HG02763 (cell line): ENCODE data around the gene CYP39A1.
"Not testable (repeated sequence)": the region's sequence is repeated elsewhere in the genome, so short reads cannot be mapped to it uniquely, and the experiment has no call there.

ENCODE experiments used
- ATAC-seq: cut with Tn5 transposase; IDR thresholded peaks from one replicate; pipeline ENCODE4 v1.9.1; 2021; ENCODE audit warnings: mild to moderate bottlenecking, moderate library complexity; ENCODE audit not compliant: unreplicated experiment

CYP39A1 gene

DNA sequence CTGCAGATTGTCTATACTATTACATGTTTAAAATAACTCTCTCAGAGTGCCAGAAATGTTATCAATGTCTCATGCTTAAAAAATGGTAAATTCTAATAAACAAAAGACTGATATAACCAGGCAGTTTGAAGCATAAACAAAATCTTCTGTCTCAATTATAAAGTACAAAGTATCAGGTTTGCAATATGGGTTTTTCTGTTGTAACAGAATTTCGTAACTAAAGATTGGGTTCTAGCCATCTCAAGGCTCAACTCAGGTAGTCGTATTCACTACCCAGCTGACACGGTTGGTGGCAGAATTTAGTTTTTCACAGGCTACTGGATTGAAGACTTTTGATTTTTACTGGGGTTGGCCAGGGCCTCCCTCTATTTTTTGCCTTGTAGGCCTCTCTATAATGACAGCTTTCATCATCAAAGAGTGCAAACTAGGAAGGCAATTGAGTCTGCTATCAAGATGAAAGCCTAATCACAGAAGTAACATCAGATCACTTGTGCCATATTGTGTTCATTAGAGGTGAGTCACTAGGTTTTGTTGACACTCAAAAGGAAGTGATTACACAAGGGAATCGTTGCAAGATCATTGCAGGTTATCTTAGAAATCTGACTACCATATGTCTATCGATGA lies 3.6 kb downstream of the CYP39A1 start:
- ATAC-seq, result no peak

DNA sequence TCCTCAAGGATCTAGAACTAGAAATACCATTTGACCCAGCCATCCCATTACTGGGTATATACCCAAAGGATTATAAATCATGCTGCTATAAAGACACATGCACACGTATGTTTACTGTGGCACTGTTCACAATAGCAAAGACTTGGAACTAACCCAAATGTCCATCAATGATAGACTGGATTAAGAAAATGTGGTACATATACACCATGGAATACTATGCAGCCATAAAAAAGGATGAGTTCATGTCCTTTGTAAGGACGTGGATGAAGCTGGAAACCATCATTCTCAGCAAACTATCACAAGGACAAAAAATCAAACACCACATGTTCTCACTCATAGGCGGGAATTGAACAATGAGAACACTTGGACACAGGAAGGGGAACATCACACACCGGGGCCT lies 4.5 kb downstream of the CYP39A1 start:
- not testable (repeated sequence) for ATAC-seq

DNA sequence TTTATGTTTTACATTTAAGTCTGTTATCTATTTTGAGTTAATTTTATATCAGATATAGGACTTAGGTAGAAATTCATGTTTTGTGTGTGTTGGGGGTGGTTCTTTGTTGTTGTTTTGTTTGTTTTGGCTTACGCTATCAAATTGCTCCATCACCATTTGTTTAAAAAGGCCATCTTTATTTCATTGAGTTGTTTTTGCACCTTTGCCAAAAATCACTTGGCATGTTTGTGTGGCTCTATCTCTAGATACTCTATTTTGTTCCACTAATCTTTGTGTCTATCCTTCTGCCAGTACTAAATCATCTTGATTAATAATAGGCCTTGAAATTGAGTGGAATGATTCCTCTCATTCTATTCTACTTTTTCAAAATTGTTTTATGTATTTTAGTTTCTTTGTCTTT lies 7.4 kb downstream of the CYP39A1 start:
- ATAC-seq, result no peak

DNA sequence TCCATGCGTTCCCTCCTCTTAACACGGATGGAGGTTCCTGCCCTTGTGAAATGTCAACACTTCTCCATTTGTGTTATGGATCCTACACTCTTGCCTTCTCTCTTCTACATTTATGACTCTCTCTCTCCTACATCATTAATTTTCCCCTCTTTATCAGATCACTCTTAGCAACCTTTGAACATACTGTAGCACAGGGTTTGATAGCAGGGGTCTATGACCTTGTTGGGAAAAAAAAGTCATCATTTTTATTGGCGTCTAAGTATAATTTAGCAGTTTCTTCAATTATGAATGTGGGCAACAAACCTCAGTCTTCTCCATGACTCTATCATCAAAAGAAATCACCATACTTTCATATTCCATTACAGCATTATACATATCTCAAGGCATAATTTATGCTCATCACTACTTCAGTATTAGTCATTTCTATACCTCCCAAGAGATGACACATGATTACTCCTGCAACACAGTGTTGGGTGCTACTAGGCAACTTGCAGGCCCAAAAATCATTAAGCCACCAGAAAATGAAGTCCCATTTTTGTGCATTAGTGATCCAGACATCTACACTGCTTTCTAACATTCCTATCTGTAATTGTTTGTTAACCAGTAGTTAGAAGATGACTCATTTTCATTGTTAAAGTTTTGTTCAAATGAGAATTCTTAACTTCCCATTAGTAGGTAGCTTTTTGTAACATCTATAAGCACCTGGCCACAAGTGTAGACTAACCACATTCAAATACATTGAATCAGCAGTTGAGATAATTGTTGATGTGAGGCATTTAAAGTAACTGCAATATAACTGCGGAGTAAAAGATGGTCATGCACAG lies 9.5 kb downstream of the CYP39A1 start:
- ATAC-seq, result no peak

DNA sequence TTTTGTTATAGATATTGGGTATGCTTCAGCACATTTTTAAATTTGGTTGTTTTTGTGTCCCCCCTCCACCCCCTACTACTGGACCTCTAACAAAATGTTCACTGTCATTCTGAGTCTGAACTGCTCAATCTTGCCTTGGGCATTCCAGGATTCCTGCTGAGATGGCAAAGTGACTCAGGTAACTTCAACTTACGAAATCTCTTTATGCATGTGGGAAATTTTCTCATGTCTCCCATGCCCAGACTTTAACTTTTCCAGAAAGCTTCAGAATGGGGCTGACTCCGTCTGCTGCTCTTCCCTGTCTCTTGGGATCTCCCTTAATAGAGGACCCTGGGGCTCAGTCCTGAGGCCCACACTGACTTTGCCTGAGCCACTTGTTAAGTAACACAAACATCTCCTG lies 14.0 kb downstream of the CYP39A1 start:
- ATAC-seq, result no peak

DNA sequence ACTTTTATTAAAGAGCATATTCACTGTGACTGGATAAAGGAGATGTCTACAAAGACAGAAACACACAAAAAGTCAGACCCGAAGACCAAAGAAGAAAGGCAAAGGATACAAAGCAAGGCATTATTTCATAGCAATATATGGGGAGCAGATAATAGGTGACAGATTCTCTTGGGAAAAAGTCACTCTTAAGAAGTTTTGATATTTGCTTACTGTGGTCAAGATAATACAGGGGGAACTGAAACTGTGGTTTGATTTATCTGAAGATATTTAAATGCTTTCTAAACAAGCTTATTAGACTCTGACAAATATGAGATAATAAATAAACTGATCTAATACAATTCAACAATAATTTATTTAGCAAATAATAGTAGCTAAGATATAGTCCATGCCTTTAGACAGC lies 14.7 kb downstream of the CYP39A1 start:
- ATAC-seq, result no peak

DNA sequence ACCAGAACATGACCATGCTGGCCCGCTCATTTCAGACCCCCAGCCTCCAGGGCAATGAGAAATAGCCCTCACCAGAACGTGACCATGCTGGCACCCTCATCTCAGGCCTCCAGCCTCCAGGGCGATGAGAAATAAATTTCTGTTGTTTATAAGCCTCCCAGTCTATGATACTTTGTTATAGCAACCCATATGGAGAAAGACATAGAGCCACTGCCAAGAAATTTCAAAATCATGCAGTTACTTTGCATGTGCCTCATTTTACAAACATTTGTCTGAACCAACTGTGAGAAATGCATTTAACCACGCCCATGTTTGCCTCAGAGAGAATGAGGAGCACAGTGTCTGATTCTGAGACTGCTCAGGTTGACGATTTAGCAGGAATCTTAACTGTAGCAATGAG lies 15.5 kb downstream of the CYP39A1 start:
- ATAC-seq, result no peak

DNA sequence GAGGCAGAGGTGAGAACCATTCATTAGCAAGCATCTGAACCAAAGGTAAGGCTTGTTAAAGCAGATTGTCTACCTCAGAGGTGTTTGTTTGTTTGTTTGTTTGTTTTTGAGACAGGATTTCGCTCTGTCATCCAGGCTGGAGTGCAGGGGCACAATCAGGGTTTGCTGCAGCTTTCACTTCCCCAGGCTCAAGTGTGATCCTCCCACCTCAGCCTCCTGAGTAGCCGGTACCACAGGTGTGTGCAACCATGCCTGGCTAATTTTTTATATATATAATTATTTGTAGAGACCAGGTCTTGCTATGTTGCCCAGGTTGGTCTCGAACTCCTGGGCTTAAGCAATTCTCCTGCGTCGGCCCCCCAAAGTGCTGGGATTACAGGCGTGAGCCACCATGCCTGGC lies 17.2 kb downstream of the CYP39A1 start:
- no peak for ATAC-seq

DNA sequence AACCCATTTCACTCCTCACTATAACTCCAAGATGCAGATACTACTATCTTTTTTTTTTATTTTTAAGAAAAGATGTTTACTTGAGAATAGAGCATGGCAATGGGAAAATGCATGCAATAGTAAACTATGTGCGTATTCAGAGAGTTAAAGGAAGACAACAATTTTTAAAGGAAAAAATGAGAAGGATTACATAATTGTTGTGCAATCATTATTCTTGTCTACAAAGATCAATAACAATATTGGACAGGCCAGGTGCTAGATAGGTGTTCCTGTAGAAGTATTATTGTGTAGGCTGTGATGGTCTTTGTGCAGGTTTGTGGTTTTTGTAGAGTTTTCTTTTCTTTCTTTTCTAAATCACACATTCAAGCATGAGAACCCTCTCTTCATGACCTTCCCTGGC lies 20.6 kb downstream of the CYP39A1 start:
- ATAC-seq, result no peak

DNA sequence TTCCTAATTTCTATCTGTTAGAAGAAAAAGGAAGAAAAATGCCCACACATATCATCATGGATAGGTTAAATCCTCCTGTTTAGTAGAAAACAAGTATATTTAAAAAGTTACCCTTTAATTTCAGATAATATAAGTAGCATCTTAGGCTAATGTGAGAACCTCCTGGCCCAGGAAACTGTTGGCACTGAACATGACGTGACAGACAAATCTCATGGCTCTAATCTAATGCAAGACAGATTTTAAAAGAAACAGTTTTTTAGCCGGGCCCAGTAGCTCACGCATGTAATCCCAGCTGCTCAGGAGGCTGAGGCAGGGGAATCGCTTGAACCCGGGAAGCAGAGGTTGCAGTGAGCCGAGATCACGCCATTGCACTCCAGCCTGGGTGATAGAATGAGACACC lies 22.9 kb downstream of the CYP39A1 start:
- ATAC-seq, result no peak

DNA sequence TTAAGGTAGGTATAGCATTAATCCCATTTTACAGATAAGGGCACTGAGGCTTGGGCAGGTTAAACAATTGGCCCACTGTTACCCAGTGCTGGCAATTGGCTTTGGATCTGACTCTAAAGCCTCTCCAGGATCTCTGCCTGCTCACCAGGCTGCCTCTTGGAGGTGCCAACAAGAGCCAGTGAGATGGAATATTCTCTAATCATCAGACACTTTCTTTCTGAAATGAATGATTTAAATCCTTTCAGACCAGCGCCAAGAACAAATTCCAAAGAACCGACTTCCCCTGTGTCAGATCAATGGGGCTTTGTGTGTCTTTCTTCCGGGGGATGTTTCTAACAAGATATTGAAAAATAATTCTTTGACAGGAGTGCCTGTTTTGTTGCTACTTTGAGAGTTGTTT lies 23.6 kb downstream of the CYP39A1 start:
- ATAC-seq, result no peak

DNA sequence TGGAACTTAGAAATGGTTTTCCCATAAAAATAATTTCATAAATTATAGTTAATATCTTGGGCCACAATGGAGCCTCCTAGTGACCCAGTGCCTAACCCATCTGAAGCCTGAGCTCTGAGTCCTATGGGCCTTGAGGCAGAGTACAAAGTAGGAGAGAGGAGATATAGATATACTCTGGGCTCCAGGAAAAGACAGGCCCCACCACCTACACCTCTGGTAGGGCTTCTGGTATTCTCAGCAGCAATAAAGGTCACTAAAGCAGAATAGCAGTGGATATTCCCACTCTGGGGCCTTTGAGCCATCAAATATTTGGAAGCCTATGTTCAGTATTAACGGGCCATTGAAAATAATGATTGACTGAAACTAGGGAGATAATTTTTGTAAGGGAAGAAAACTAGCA lies 24.1 kb downstream of the CYP39A1 start:
- ATAC-seq, result no peak

DNA sequence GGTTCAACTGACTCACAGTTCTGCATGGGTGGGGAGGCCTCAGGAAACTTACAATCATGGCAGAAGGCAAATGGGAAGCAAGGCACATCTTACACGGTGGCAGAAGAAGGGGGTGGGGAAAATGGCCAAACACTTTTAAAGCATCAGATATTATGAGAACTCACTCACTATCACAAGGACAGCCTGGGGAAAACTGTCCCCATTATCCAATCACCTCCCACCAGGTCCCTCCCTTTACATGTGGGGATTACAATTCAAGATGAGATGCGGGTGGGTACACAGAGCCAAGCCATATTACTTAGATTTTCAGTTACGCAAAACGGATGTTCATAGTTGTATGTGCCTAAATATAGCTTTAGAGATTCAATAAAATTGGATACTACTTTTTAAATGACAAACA lies 25.6 kb downstream of the CYP39A1 start:
- no peak for ATAC-seq

DNA sequence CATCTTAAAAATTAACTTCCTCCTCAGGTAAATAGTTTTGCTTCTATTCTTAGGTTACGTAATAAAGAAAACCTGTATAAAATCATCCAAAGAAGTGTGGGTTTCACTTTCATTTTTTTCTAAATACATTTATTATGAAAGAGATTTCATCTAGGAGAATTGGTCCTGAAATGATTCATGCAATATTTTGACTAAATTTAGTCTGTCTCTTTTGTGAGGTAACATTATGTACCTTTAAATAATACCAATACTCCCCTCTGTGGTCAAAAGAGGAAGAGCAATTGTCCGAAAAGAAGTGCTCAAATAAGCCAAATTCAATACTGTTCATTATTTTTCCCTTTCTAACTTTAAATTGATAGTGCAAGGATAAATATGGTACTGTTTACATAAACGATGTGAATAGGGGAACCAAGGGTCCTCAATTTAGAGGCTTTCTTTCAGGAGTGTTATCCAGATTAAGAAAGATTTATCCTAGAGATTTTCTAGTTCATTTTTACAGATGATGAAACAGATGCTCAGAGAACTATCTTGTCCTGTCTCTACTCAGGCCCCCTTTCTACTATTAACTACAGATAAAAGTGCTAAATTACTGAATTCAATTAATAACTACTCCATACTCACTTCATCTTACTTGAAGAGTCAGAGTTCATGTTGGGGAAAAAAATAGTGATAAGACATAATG lies 26.2 kb downstream of the CYP39A1 start:
- ATAC-seq, result no peak

DNA sequence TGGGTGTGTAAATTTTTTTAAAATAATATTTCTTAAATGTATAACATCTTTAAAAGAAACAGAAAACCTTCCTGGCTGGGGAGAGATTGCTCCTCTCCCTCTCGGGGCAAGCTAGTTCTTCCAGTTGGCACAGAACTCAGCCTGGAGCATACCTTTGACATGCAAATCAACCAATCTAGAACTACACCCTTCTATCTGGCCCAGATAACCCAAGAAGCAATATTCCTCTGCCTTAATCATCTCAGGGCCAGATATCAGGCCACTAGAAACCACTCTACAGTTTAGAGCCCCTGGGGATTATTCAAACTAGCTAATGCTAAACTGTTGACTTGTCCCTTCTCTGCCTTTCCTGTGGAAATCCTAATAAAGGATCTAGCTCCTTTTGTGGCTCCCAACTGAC lies 33.9 kb downstream of the CYP39A1 start:
- ATAC-seq, result no peak

DNA sequence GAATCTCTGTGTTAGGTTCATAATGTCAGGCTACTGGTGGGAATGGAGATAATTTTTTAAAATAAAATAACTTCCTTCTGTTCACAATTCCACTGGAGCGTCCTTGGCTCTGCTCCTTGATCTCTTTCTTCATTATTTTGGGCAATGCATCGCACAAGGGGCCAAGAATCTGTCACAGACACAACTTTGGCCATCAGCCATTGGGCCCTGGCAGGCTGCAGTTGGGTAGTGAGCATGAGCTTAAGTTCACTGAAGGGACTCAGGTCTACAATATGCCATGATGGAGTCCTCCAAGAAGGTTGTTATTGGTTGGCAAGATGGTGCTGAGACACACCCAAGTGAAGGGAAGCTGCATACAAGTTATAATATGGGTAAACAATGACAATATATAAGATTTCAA lies 40.0 kb downstream of the CYP39A1 start:
- ATAC-seq, result no peak

DNA sequence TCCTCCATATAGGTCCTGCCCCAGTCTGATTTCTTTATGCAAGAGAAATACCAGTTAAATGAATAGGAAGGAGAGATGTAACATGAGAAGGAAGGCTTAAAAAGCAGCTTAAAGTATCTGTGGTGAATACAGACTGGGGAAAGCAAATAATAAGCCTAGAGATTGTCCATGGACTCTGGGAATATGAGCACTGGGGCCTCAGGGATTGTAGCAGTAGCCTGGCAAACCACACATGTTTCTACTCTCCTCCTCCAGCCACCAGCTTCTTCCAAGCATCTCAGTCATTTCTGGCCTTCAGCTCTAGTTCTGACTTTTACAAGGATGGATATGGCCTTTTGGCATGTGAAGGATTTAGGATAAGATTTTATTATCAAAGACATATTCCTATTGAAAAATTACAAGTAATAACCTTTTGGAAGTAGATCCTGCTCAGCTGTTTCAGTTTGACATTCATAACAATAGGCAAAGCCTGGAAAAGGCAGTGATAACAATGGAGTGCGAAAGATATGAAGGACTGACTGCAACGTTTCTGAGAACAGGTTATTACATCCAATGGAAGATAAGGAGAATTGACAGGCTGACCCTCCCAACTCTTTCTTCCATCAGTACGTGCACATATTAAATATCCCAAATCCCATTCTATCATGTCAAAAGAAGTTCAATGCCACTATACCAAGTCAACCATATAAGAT lies 41.6 kb downstream of the CYP39A1 start:
- ATAC-seq, result no peak

DNA sequence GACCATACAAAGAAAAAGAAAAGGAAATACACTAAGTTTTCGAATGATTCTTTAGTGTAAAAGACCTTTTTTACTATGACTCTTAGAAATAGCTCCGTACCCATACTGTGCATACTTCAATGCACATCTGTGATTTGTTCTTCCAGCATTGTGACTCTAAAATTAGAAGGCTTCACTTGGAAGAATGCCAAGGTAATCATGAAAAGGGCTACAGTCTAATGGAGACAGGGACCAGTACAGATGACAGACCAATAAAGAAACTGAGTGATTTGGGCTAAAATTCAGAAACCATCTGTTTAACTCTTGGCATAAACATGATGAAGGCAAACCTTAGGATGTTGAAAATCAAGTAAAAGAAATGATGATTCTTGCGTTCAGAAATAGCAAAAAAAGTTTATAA lies 46.3 kb downstream of the CYP39A1 start:
- ATAC-seq, result no peak

DNA sequence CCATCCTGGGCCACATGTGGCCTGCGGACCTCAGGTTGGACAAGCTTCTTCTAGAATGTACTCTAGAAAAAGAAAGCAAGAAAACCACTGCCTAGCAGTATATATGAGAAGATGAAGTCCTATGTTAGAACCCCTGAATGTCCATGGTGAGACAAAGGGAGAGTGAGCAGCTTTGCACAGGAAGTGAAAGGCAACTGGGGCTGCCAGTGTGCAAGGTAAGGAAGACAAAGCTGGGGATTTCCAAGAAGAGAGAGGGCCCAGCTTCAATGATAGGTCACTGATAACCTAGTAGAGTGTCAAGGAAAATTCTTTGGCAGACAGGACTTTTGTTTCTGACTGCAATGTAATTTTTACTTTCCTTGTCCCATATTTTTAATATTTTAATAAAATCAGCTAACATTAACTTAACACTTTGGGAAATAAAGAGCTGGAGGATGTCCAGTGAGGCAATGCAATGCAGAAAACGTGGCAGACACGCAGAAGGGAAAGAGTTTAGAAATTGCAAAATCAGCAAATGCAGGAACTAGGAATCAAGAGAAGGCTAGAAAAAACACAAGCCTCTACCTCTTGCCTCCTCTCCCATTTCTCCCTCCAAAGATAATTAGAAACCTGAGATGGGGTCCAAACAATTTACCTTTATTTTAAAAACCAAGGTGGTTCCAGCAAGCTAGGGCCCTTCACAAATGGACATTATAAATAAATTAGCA lies 47.4 kb downstream of the CYP39A1 start:
- ATAC-seq, result peak; percentile 53

DNA sequence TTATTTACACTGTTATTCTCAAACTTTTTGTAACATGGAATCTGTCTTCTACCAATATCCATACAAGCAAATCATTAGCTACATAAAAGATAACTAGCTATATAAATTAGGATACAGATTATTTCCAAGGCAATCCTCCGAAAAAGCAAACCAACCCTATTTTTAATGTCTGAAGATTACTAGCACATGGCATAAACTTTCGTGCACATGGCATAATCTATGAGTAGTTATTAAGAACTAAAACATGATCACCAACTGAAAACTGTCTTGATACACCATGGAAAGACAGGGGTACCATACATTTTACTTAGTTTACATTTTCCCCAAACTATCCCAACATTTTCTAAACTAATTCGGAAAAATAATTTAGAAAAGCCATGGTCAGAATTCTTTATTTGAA lies 54.4 kb downstream of the CYP39A1 start:
- no peak for ATAC-seq

DNA sequence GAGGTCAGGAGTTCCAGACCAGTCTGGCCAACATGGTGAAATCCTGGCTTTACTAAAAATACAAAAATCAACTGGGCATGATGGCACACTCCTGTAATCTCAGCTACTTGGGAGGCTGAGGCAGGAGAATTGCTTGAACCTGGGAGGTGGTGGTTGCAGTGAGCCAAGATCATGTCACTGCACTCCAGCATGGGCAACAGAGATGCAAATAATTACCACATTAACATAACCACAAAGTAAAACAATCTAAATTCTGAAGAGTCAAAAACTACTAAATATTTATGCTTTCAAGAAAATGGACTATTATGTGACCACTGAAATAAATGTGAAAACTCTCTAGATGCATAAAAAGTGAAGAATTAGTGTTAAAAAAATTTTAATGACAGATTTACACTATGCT lies 59.9 kb downstream of the CYP39A1 start:
- no peak for ATAC-seq
